Retinal pigment epithelial cell (primary cell): ENCODE results near the gene TMEM53.

ENCODE experiments used
- DNase-seq: peaks from one replicate; pipeline ENCODE4 v3.0.0-alpha.2; 2010; ENCODE audit warnings: low read depth
- H3K4me3 ChIP-seq: 2 replicates; pipeline ENCODE4 v1.5.1; 2011; ENCODE audit warnings: mild to moderate bottlenecking, low read length, control low read depth, moderate library complexity
- CTCF ChIP-seq: conservative IDR thresholded peaks from 2 replicates; pipeline ENCODE4 v1.5.1; 2011; ENCODE audit warnings: low read depth, low read length, control low read depth, inconsistent platforms

The TMEM53 gene

DNA sequence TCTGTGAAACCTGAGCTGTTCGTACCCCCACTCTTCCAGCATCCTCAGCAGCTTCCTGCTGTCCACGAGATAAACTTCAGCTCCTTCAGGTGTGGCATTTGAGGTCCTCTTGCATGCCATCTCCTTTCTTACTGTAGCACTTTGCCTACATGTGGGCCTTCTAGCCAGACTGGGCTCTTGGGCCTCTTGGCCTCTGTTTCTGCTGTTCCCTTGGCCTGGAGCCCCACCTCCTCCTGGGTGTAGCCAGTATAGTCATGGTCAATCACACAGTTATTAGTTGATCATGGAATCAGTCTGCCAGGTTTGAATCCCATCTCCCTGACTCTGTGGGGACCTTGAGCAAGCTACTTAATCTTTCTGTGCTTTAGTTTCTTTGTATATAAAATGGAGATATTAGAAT, 26.4 kb downstream of the TMEM53 start:
- TF ChIP-seq CTCF = no peak
- no peak for DNase-seq
- no peak overlapping the region for H3K4me3 ChIP-seq

- TF ChIP-seq CTCF = no peak
- no peak for DNase-seq
These were observed 27.8 kb downstream of the TMEM53 start for GRCh38 chr1:44646261-44647110.

GRCh38 chr1:44645476-44646244, 28.6 kb downstream of the TMEM53 start:
- DNase-seq = no peak
- no peak overlapping the region for H3K4me3 ChIP-seq
- no peak for TF ChIP-seq CTCF

More at GRCh38 chr1:44646261-44647110, 27.8 kb downstream of the TMEM53 start:
- H3K4me3 ChIP-seq = no peak overlapping the region

DNA sequence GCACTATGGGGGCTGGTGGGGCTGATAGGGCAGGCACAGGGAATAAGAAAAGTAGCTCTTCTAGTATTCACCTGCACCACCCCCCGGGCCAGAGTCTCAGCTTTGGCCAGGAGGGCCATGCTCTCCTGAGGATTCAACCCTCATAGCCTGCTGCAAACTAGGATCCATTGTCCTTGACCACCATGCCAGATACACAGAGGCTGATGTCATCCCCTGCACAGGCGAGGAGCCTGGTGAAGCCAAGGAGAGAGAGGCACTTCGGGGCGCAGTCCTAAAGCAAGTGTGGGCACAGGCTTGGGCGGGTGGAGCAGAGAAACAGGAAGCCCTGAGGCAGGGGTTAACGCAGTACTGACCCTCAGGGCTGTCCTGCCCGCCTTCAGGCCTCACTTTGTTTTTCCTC, 29.5 kb downstream of the TMEM53 start:
- H3K4me3 ChIP-seq = no peak overlapping the region
- no peak for DNase-seq
- TF ChIP-seq CTCF = no peak

DNA sequence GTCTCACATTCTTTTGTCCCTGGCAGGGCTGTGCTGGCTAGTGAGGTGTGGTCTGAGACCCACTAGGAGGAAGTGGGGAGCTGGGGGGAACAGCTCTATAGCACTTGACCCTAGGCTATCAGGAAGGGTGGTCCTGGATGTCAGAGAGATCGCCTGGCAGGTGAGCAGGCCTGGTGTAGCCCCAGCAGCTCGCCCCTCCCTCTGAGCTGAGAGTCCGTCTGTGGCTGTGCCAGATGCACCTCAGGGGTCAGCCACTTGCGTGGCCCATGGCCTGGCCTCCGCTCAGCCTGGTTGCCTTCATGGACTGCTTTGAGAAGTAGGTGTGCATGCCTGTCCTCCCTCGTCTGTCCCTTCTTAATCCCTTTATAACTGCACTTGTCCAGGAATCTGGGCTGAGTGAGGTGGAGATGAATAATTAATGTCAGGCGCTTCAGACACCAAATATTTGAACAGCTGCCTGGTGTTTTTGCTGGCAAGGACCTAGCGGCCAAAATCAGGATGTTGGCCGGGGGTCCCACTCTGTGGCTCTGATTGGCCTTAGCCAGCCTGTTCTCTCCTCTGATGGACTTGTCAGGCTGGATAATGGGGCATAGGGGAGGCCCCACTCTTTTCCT, 30.5 kb downstream of the TMEM53 start:
- TF ChIP-seq CTCF = no peak
- no peak overlapping the region for H3K4me3 ChIP-seq
- no peak for DNase-seq

DNA sequence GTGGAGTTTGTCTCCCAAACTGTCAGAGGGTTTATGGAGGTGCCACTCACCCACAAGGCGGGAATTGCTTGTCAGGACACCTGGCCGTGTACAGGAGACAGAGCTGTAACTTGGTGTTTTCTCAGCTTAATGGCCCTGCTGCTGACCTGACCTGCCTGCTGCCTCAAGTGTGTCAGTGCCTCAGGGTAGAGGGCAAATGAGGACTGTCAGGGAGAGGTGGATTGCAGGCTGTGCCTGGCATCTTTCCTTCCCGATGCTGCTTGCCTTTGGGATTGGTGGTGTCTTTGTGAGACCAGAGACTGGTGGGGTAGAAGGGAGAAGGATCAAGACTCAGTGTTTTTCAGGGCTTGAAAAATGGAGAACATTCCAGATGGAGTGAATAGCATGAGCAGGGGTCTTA, 31.4 kb downstream of the TMEM53 start:
- no peak overlapping the region for H3K4me3 ChIP-seq
- DNase-seq = no peak
- no peak for TF ChIP-seq CTCF
